ENCODE results near the gene PPFIA2. TPM values are rescaled to one million over a fixed set of nuclear protein-coding genes. Genes with fewer than 3 reads are reported as not detected.
"Not testable (repeated sequence)": the region's sequence is repeated elsewhere in the genome, so short reads cannot be mapped to it uniquely, and the experiment has no call there.

Gene PPFIA2
- total RNA-seq, 4 donors from 2014 or later = 0.13 to 2.9 (median 0.76) TPM

GRCh38 chr12:81683881-81684280 lies 75.3 kb downstream of the PPFIA2 start:
- Histone ChIP-seq H3K4me1 (no peaks in the 10 kb centered on the region), H3K9me3 (no peaks in the 10 kb centered on the region), H3K27me3 (no peaks in the 10 kb centered on the region), H3K36me3 (no peaks in the 10 kb centered on the region), H3K4me3 (no peak overlapping the region), H3K27ac (replicated peaks in 1 of 4) (no peak overlapping the region)
- WGBS = 85% methylated on average over 1 of the region's 1 CpG
- intact Hi-C loops (cut with DNase I) = no loop called here
- TF ChIP-seq POLR2A (IDR thresholded peaks at IDR 0.05; ENCODE audit: low read depth) = no peak
- TF ChIP-seq, protein P1, sequence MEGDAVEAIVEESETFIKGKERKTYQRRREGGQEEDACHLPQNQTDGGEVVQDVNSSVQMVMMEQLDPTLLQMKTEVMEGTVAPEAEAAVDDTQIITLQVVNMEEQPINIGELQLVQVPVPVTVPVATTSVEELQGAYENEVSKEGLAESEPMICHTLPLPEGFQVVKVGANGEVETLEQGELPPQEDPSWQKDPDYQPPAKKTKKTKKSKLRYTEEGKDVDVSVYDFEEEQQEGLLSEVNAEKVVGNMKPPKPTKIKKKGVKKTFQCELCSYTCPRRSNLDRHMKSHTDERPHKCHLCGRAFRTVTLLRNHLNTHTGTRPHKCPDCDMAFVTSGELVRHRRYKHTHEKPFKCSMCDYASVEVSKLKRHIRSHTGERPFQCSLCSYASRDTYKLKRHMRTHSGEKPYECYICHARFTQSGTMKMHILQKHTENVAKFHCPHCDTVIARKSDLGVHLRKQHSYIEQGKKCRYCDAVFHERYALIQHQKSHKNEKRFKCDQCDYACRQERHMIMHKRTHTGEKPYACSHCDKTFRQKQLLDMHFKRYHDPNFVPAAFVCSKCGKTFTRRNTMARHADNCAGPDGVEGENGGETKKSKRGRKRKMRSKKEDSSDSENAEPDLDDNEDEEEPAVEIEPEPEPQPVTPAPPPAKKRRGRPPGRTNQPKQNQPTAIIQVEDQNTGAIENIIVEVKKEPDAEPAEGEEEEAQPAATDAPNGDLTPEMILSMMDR (IDR thresholded peaks at IDR 0.05) = no peak
- no peak for TF ChIP-seq EP300 (IDR thresholded peaks at IDR 0.05)
- TF ChIP-seq POLR2AphosphoS5 (IDR thresholded peaks at IDR 0.05) = no peak
- DNase-seq (ENCODE audit: extremely low spot score) = no peak

- no peaks in the 10 kb centered on the region for H3K9me3 ChIP-seq
- no peak overlapping the region for H3K27ac ChIP-seq (replicated peaks in 1 of 4)
- no peaks in the 10 kb centered on the region for H3K4me1 ChIP-seq
- TF ChIP-seq, protein P1 (IDR thresholded peaks at IDR 0.05) = no peak
- TF ChIP-seq POLR2A (IDR thresholded peaks at IDR 0.05; ENCODE audit: low read depth) (no peak), POLR2AphosphoS5 (IDR thresholded peaks at IDR 0.05) (no peak), EP300 (IDR thresholded peaks at IDR 0.05) (no peak)
- 79% methylated on average over 2 of the region's 2 CpGs for WGBS
- H3K36me3 ChIP-seq = no peaks in the 10 kb centered on the region
- no peaks in the 10 kb centered on the region for H3K27me3 ChIP-seq
- intact Hi-C loops (cut with DNase I) = no loop called here
- no peak overlapping the region for H3K4me3 ChIP-seq
- no peak for DNase-seq (ENCODE audit: extremely low spot score)
Observed at GRCh38 chr12:81679614-81680013, 79.5 kb downstream of the PPFIA2 start.

GRCh38 chr12:81670759-81671158 lies 88.4 kb downstream of the PPFIA2 start:
- no peaks in the 10 kb centered on the region for H3K4me1 ChIP-seq
- no peak overlapping the region for H3K4me3 ChIP-seq
- no peak for DNase-seq (ENCODE audit: extremely low spot score)
- no peak overlapping the region for H3K27ac ChIP-seq (replicated peaks in 1 of 4)
- no peaks in the 10 kb centered on the region for H3K36me3 ChIP-seq
- H3K9me3 ChIP-seq = no peaks in the 10 kb centered on the region
- intact Hi-C loops (cut with DNase I) = no loop called here
- H3K27me3 ChIP-seq = no peaks in the 10 kb centered on the region
- TF ChIP-seq, protein P1 (IDR thresholded peaks at IDR 0.05) = no peak
- no peak for TF ChIP-seq POLR2A (IDR thresholded peaks at IDR 0.05; ENCODE audit: low read depth)
- no peak for TF ChIP-seq POLR2AphosphoS5 (IDR thresholded peaks at IDR 0.05)
- TF ChIP-seq EP300 (IDR thresholded peaks at IDR 0.05) = no peak

- Histone ChIP-seq H3K36me3 (no peaks in the 10 kb centered on the region), H3K4me1 (no peaks in the 10 kb centered on the region), H3K9me3 (no peaks in the 10 kb centered on the region), H3K27ac (replicated peaks in 1 of 4) (no peak overlapping the region), H3K4me3 (no peak overlapping the region), H3K27me3 (no peaks in the 10 kb centered on the region)
- 12% methylated on average over 1 of the region's 1 CpG for WGBS
- intact Hi-C loops (cut with DNase I) = no loop called here
- no peak for TF ChIP-seq POLR2AphosphoS5 (IDR thresholded peaks at IDR 0.05)
- no peak for TF ChIP-seq EP300 (IDR thresholded peaks at IDR 0.05)
- no peak for TF ChIP-seq POLR2A (IDR thresholded peaks at IDR 0.05; ENCODE audit: low read depth)
- TF ChIP-seq, protein P1 (IDR thresholded peaks at IDR 0.05) = no peak
- DNase-seq (ENCODE audit: extremely low spot score) = no peak
Observed at GRCh38 chr12:81668475-81668874, 90.7 kb downstream of the PPFIA2 start.

- H3K36me3 ChIP-seq; H3K4me3 ChIP-seq; DNase-seq (ENCODE audit: extremely low spot score); H3K27me3 ChIP-seq; H3K9me3 ChIP-seq; intact Hi-C loops (cut with DNase I); H3K27ac ChIP-seq (replicated peaks in 1 of 4); H3K4me1 ChIP-seq: not testable (repeated sequence)
- WGBS = 90% methylated on average over 6 of the region's 6 CpGs
Observed at GRCh38 chr12:81659310-81659709, 99.8 kb downstream of the PPFIA2 start.

All from esophagus muscularis mucosa (tissue), 4 donors.